IPS-20b (cell line): Measurements from ENCODE around the gene TBC1D23.
"Not testable (repeated sequence)": the region's sequence is repeated elsewhere in the genome, so short reads cannot be mapped to it uniquely, and the experiment has no call there.

Experiments
- H3K27ac ChIP-seq: one replicate; pipeline ENCODE4 v1.5.1; 2013; ENCODE audit warnings: low read length
- H3K27me3 ChIP-seq: 2 replicates; pipeline ENCODE4 v1.6.1; 2013; ENCODE audit warnings: mild to moderate bottlenecking, low read length, inconsistent platforms; ENCODE audit not compliant: insufficient read depth
- H3K36me3 ChIP-seq: 2 replicates; pipeline ENCODE4 v1.6.1; 2013; ENCODE audit warnings: low read depth, mild to moderate bottlenecking, inconsistent platforms, low read length, moderate library complexity; ENCODE audit not compliant: insufficient read depth
- H3K4me1 ChIP-seq: 2 replicates; pipeline ENCODE4 v1.6.1; 2013; ENCODE audit warnings: mild to moderate bottlenecking, control low read depth, inconsistent platforms, low read length, moderate library complexity; ENCODE audit not compliant: insufficient read depth
- H3K4me3 ChIP-seq: 2 replicates; pipeline ENCODE4 v1.5.1; 2013; ENCODE audit warnings: mild to moderate bottlenecking, low read length, inconsistent platforms
- H3K9ac ChIP-seq: 2 replicates; pipeline ENCODE4 v1.6.1; 2013; ENCODE audit warnings: low read depth, mild to moderate bottlenecking, inconsistent platforms, low read length, moderate library complexity
- H3K9me3 ChIP-seq: 2 replicates; pipeline ENCODE4 v1.6.1; 2013; ENCODE audit warnings: mild to moderate bottlenecking, low read depth, low read length, inconsistent platforms; ENCODE audit not compliant: insufficient read depth

Gene TBC1D23

GRCh38 chr3:100257586-100257985, 3.2 kb upstream of the TBC1D23 start:
- peaks cover 3% of the 10 kb centered on the region; the same call in 1 of the 2 replicates for H3K4me1 ChIP-seq
- H3K27me3 ChIP-seq = no peaks in the 10 kb centered on the region
- no peaks in the 10 kb centered on the region for H3K36me3 ChIP-seq
- no peak overlapping the region for H3K4me3 ChIP-seq
- H3K9me3 ChIP-seq = no peaks in the 10 kb centered on the region
- H3K9ac ChIP-seq = no peak overlapping the region
- H3K27ac ChIP-seq = no peak overlapping the region

- Histone ChIP-seq H3K4me3 (peak overlapping the region; percentile 90), H3K27ac (no peak overlapping the region), H3K36me3 (no peaks in the 10 kb centered on the region), H3K27me3 (no peaks in the 10 kb centered on the region), H3K4me1 (peaks cover 12% of the 10 kb centered on the region), H3K9me3 (no peaks in the 10 kb centered on the region), H3K9ac (peak overlapping the region; percentile 52; the same call in 1 of the 2 replicates)
These were observed 609 bp upstream of the TBC1D23 start for GRCh38 chr3:100260081-100260684.

- H3K27me3 ChIP-seq = no peaks in the 10 kb centered on the region
- H3K9ac ChIP-seq = peak overlapping the region; percentile 82
- no peaks in the 10 kb centered on the region for H3K36me3 ChIP-seq
- H3K9me3 ChIP-seq = no peaks in the 10 kb centered on the region
- H3K27ac ChIP-seq = no peak overlapping the region
- peaks cover 12% of the 10 kb centered on the region for H3K4me1 ChIP-seq
- peak overlapping the region; percentile 90 for H3K4me3 ChIP-seq
These were observed 702 bp downstream of the TBC1D23 start for GRCh38 chr3:100261485-100261903.

- H3K4me3 ChIP-seq = peak overlapping the region; percentile 33; the same call in 1 of the 2 replicates
- not testable (repeated sequence) for H3K27me3 ChIP-seq, H3K9me3 ChIP-seq, H3K27ac ChIP-seq, H3K36me3 ChIP-seq, H3K9ac ChIP-seq
- peaks cover 12% of the 10 kb centered on the region for H3K4me1 ChIP-seq
These were observed 2.1 kb downstream of the TBC1D23 start for GRCh38 chr3:100262925-100263324.

- Histone ChIP-seq H3K4me3 (peak overlapping the region; percentile 46; the same call in 1 of the 2 replicates), H3K36me3 (no peaks in the 10 kb centered on the region), H3K9ac (0 out of 2 replicates have a peak overlapping the region, but pooled peaks have one; percentile 1), H3K4me1 (peaks cover 12% of the 10 kb centered on the region), H3K27ac (no peak overlapping the region), H3K9me3 (no peaks in the 10 kb centered on the region), H3K27me3 (no peaks in the 10 kb centered on the region)
These were observed 2.8 kb downstream of the TBC1D23 start for GRCh38 chr3:100263583-100263982.

- H3K27me3 ChIP-seq = no peaks in the 10 kb centered on the region
- H3K4me1 ChIP-seq = peaks cover 12% of the 10 kb centered on the region
- H3K9me3 ChIP-seq = no peaks in the 10 kb centered on the region
- H3K27ac ChIP-seq = no peak overlapping the region
- H3K4me3 ChIP-seq = no peak overlapping the region; the same call in 1 of the 2 replicates
- no peak overlapping the region for H3K9ac ChIP-seq
- H3K36me3 ChIP-seq = no peaks in the 10 kb centered on the region
These were observed 3.5 kb downstream of the TBC1D23 start for GRCh38 chr3:100264242-100264641.

GRCh38 chr3:100265016-100265415, 4.2 kb downstream of the TBC1D23 start:
- H3K9ac ChIP-seq = no peak overlapping the region
- no peak overlapping the region for H3K4me3 ChIP-seq
- H3K36me3 ChIP-seq = no peaks in the 10 kb centered on the region
- H3K9me3 ChIP-seq = no peaks in the 10 kb centered on the region
- H3K27ac ChIP-seq = no peak overlapping the region
- no peaks in the 10 kb centered on the region for H3K27me3 ChIP-seq
- peaks cover 18% of the 10 kb centered on the region for H3K4me1 ChIP-seq

- Histone ChIP-seq H3K9ac (no peak overlapping the region), H3K27ac (no peak overlapping the region), H3K36me3 (no peaks in the 10 kb centered on the region), H3K9me3 (no peaks in the 10 kb centered on the region), H3K4me3 (no peak overlapping the region), H3K4me1 (peaks cover 24% of the 10 kb centered on the region), H3K27me3 (no peaks in the 10 kb centered on the region)
These were observed 5.7 kb downstream of the TBC1D23 start for GRCh38 chr3:100266531-100266930.

GRCh38 chr3:100268156-100268555, 7.4 kb downstream of the TBC1D23 start:
- Histone ChIP-seq H3K27ac (no peak overlapping the region), H3K9me3 (no peaks in the 10 kb centered on the region), H3K4me1 (peaks cover 21% of the 10 kb centered on the region; the same call in 1 of the 2 replicates), H3K27me3 (no peaks in the 10 kb centered on the region), H3K36me3 (no peaks in the 10 kb centered on the region), H3K9ac (no peak overlapping the region), H3K4me3 (no peak overlapping the region)

GRCh38 chr3:100269001-100269400, 8.2 kb downstream of the TBC1D23 start:
- no peak overlapping the region for H3K4me3 ChIP-seq
- H3K27ac ChIP-seq = no peak overlapping the region
- H3K36me3 ChIP-seq = no peaks in the 10 kb centered on the region
- no peaks in the 10 kb centered on the region for H3K27me3 ChIP-seq
- H3K9ac ChIP-seq = no peak overlapping the region; the same call in 1 of the 2 replicates
- H3K4me1 ChIP-seq = peaks cover 14% of the 10 kb centered on the region; the same call in 1 of the 2 replicates
- H3K9me3 ChIP-seq = no peaks in the 10 kb centered on the region

- no peak overlapping the region for H3K9ac ChIP-seq
- no peaks in the 10 kb centered on the region for H3K36me3 ChIP-seq
- no peak overlapping the region for H3K27ac ChIP-seq
- H3K4me1 ChIP-seq = peaks cover 13% of the 10 kb centered on the region; the same call in 1 of the 2 replicates
- H3K27me3 ChIP-seq = no peaks in the 10 kb centered on the region
- H3K4me3 ChIP-seq = no peak overlapping the region; the same call in 1 of the 2 replicates
- H3K9me3 ChIP-seq = no peaks in the 10 kb centered on the region
These were observed 8.8 kb downstream of the TBC1D23 start for GRCh38 chr3:100269410-100270214.

GRCh38 chr3:100270215-100270583, 9.4 kb downstream of the TBC1D23 start:
- Histone ChIP-seq H3K9me3 (no peaks in the 10 kb centered on the region), H3K27ac (no peak overlapping the region), H3K9ac (no peak overlapping the region), H3K27me3 (no peaks in the 10 kb centered on the region), H3K36me3 (no peaks in the 10 kb centered on the region), H3K4me1 (peaks cover 13% of the 10 kb centered on the region; the same call in 1 of the 2 replicates), H3K4me3 (no peak overlapping the region)
